Spleen (tissue), 11 donors: ENCODE results near the gene ZNF610. TPM values are rescaled to one million over a fixed set of nuclear protein-coding genes. Genes with fewer than 3 reads are reported as not detected.

Source experiments
- DNase-seq: peaks from one replicate; pipeline ENCODE4 v3.0.0-alpha.2; 2020
- H3K27ac ChIP-seq, 8 donors: fragments of 200-600 bp; sonication (generic) in 7 of 8; 1 replicate in 4 of 8; 2 replicates in 4 of 8; pipeline versions ENCODE4 v1.5.0 to v1.8.0; 2016 to 2021; ENCODE audit warnings: inconsistent platforms in 4 of 8, mild to moderate bottlenecking in 4 of 8, moderate library complexity in 1 of 8
- H3K27me3 ChIP-seq, 7 donors: fragments of 200-600 bp; sonication (generic) in 6 of 7; replicated peaks in 1 of 7; 1 replicate in 4 of 7; 2 replicates in 3 of 7; pipeline versions ENCODE4 v1.5.0 to v1.8.0; 2016 to 2021; ENCODE audit warnings: inconsistent platforms in 3 of 7, mild to moderate bottlenecking in 1 of 7
- H3K36me3 ChIP-seq, 6 donors: fragments of 200-600 bp; sonication (generic) in 5 of 6; 1 replicate in 4 of 6; 2 replicates in 2 of 6; pipeline versions ENCODE4 v1.5.0 to v1.8.0; 2016 to 2021; ENCODE audit warnings: inconsistent platforms in 2 of 6
- H3K4me1 ChIP-seq, 6 donors: fragments of 200-600 bp; sonication (generic) in 5 of 6; 1 replicate in 3 of 6; 2 replicates in 3 of 6; pipeline versions ENCODE4 v1.5.0 to v1.8.0; 2016 to 2021; ENCODE audit warnings: inconsistent platforms in 3 of 6
- H3K4me3 ChIP-seq, 8 donors: fragments of 200-600 bp; sonication (generic) in 7 of 8; 1 replicate in 4 of 8; 2 replicates in 4 of 8; pipeline versions ENCODE4 v1.5.0 to v1.8.0; 2016 to 2021; ENCODE audit warnings: inconsistent platforms in 4 of 8, mild to moderate bottlenecking in 4 of 8, moderate library complexity in 2 of 8
- H3K9me3 ChIP-seq, 8 donors: fragments of 200-600 bp; sonication (generic) in 7 of 8; 1 replicate in 4 of 8; 2 replicates in 4 of 8; pipeline versions ENCODE4 v1.5.0 to v1.8.0; 2016 to 2021; ENCODE audit warnings: inconsistent platforms in 4 of 8
- CTCF ChIP-seq, 11 experiments: fragments of 200-600 bp in 7 of 11; fragments of 450-650 bp in 4 of 11; sonication (generic) in 4 of 11; IDR thresholded peaks in 8 of 11; conservative IDR thresholded peaks in 3 of 11; 1 replicate in 7 of 11; 2 replicates in 4 of 11; pipeline versions ENCODE4 v1.4.0 to v1.8.0; 2016 to 2021; ENCODE audit warnings: antibody characterized with exemption in 11 of 11, inconsistent platforms in 4 of 11, mild to moderate bottlenecking in 1 of 11
- POLR2A ChIP-seq, 3 donors: fragments of 450-650 bp; IDR thresholded peaks; one replicate each; pipeline ENCODE4 v1.5.1; 2017; ENCODE audit warnings: antibody characterized with exemption in 3 of 3, mild to moderate bottlenecking in 1 of 3
- POLR2AphosphoS5 ChIP-seq, 3 donors: sonication (generic); formaldehyde crosslinking; IDR thresholded peaks; one replicate each; pipeline ENCODE4 v1.5.1; 2017; ENCODE audit warnings: antibody characterized with exemption in 3 of 3
- WGBS, 5 donors: extraction: QIAGEN DNeasy Blood & Tissue Kit in 3 of 5; methylation state at CpG; one replicate each; pipeline versions ENCODE4 v1.1.5 to v1.1.7; 2013 to 2018; 5-methylcytosine and 5-hydroxymethylcytosine counted together
- intact Hi-C: fragments of 100-400 bp; cut with DNase I; formaldehyde crosslinking; loops from one replicate; pipeline ENCODE4 v1.15.0; 2023; ENCODE audit warnings: low total_unique reads
- polyA plus RNA-seq, 3 donors: library from polyadenylated mRNA; stranded (reverse); fragments of 200-250 nt; gene quantifications; one replicate each; pipeline ENCODE4 v1.2.1, GENCODE V29; 2013
- total RNA-seq, 7 donors: library from RNA; depleted of rRNA in 3 of 7; stranded (reverse); fragments of >200 nt in 3 of 7; fragmentation: NEBNext Ultra II Directional in 4 of 7; extraction: Animal tissue kit (Norgen Biotek cat#: 25700) in 4 of 7; gene quantifications; one replicate each; pipeline versions ENCODE4 v1.1.0 to v1.2.1, GENCODE V29; 2016 to 2021
- donor health status: healthy with polysubstance abuse.
- donor health status: DM: no; HTN: no; CAD: no; lungs with moderate emphysema.
- donor health status: DM: no; HTN: no; CAD: no.
- donor health status: Bipolar disorder and iron deficiency.
- donor health status: healthy.
- donor health status: DM: no; HTN: no; CAD: no.
- donor health status: DM: yes; HTN: yes; CAD: no.

ZNF610 gene
- total and polyA plus RNA-seq, 10 donors, result 0.91 to 6.4 (median 2.0) TPM

GRCh38 chr19:52391135-52391534 is 55.1 kb downstream of the ZNF610 start:
- 64 to 73% (median 68%) methylated on average over 1 of the region's 1 CpG for WGBS, 5 donors
- Histone ChIP-seq H3K36me3 (peaks cover 0 to 89% (median 22%) of the 10 kb centered on the region in 6 donors), H3K27ac (no peak overlapping the region), H3K4me1 (peaks cover 0 to under 1% (median 0%) of the 10 kb centered on the region in 6 donors), H3K4me3 (no peak overlapping the region), H3K9me3 (peaks cover 16 to 100% (median 99%) of the 10 kb centered on the region in 8 donors), H3K27me3 (no peaks in the 10 kb centered on the region)
- DNase-seq, result no peak
- no peak for TF ChIP-seq POLR2A (IDR thresholded peaks at IDR 0.05)
- no peak for TF ChIP-seq CTCF (IDR thresholded peaks at IDR 0.05 in 8 of 11, conservative IDR thresholded peaks at IDR 0.05 in 3 of 11)
- TF ChIP-seq POLR2AphosphoS5 (IDR thresholded peaks at IDR 0.05), result no peak
- intact Hi-C loops, result no loop called here

- intact Hi-C loops, result no loop called here
- H3K27me3 ChIP-seq, result no peaks in the 10 kb centered on the region
- H3K36me3 ChIP-seq, result peaks cover 8 to 78% (median 34%) of the 10 kb centered on the region in 6 donors
- WGBS, 5 donors, result 1 to 2% (median 2%) methylated on average over 35 to 36 of the region's 36 CpGs
- DNase-seq, result peak; percentile 97
- peaks cover 0 to 95% (median 82%) of the 10 kb centered on the region in 8 donors for H3K9me3 ChIP-seq
- peak within 1 kb of the TSS; percentile 64 to 87 (median 80) for H3K27ac ChIP-seq
- TF ChIP-seq POLR2A (IDR thresholded peaks at IDR 0.05) (peak in 1 of 3 donors; percentile 26), POLR2AphosphoS5 (IDR thresholded peaks at IDR 0.05) (peak; percentile 91 to 92 (median 91)), CTCF (IDR thresholded peaks at IDR 0.05 in 8 of 11, conservative IDR thresholded peaks at IDR 0.05 in 3 of 11) (no peak)
- H3K4me3 ChIP-seq, result peak within 1 kb of the TSS; percentile 58 to 91 (median 68)
- peaks cover 0 to 26% (median 14%) of the 10 kb centered on the region in 6 donors for H3K4me1 ChIP-seq
Measured at GRCh38 chr19:52397310-52398080, 61.5 kb downstream of the ZNF610 start, which contains the start of gene ZNF528. TSS of gene ZNF528 (plus strand) at chr19:52397849. CDS start at chr19:52402014, 4,165 bp downstream.

- WGBS, 5 donors, result 5 to 11% (median 6%) methylated on average over 14 of the region's 14 CpGs
Measured at GRCh38 chr19:52398081-52398441, 62.0 kb downstream of the ZNF610 start.

More at GRCh38 chr19:52398081-52398441, 62.0 kb downstream of the ZNF610 start:
- Histone ChIP-seq H3K4me3 (peak overlapping the region; percentile 58 to 91 (median 68)), H3K27ac (peak overlapping the region; percentile 64 to 87 (median 80)), H3K36me3 (peaks cover 13 to 78% (median 40%) of the 10 kb centered on the region in 6 donors), H3K4me1 (peaks cover 0 to 26% (median 14%) of the 10 kb centered on the region in 6 donors), H3K27me3 (no peaks in the 10 kb centered on the region), H3K9me3 (peaks cover 0 to 95% (median 82%) of the 10 kb centered on the region in 8 donors)
- no peak for DNase-seq
- intact Hi-C loops, result no loop called here
- TF ChIP-seq POLR2AphosphoS5 (IDR thresholded peaks at IDR 0.05), result no peak
- no peak for TF ChIP-seq CTCF (IDR thresholded peaks at IDR 0.05 in 8 of 11, conservative IDR thresholded peaks at IDR 0.05 in 3 of 11)
- TF ChIP-seq POLR2A (IDR thresholded peaks at IDR 0.05), result no peak
